Activated CD4-positive, alpha-beta T cell treated with anti-CD3 and anti-CD28 coated beads for 4 hours (primary cell): ENCODE data around the gene PHACTR1.

Experiments
- DNase-seq, 2 donors: peaks; one replicate each; pipeline ENCODE4 v3.0.0-alpha.2; 2020

PHACTR1 gene

DNA sequence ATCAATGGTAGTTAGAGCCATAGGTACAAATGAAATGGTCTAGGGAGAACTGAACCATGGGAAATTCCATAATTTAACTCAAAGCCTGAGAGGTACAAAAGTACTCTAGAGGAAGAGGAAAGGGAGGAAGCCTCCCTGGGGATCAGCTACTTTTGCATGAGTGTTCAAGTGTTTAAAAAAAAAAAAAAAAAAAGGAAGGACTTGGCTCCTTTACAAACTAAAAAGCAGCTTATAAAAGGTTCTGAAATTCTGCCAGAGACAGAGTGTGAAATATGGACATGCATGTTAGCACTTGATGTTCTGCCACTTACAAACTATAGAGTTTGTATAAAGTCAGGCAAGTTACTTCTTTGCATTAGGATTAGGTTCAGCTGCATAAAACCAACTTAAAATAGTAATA, 321.7 kb downstream of the PHACTR1 start:
- DNase-seq, result no peak

DNA sequence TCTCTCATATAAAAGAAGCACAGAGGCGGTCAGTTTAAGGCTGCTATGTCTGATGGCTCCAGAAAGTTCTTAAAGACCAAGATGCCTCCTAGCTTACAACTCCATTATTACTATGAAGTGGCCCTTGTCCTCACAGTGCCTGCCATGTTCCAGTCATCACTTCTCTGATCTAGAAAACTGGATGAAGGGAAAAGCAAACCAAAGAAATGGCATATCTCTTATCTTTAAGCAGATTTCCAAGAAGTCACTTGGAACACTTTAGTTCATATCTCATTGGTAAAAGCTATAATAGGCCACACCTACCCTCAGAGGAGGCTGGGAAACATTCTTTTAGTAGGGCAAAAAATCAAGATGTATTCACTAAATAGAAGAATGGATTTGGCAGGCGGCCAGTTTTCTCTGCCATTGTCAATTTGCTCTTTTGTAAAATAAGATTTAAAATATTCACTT, 322.2 kb downstream of the PHACTR1 start:
- no peak for DNase-seq

DNA sequence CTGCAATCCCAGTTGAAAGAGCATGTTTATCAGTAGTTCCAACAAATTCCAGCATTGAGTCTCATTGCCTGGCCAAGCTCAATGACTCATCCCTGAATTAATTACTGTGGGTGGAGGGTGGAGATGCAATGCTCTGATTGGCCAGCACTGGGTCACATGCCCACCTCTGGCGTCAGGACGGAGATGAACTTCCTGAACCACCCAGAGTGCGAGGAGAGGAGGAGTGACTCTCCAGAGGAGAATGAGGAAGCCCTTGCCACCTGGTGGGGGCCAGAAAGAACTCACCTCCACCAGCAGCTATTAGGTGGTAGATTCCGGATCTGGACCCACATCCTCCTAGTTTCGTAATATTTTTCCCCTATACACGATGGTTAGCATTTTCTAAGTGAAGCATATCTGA, 327.8 kb downstream of the PHACTR1 start:
- no peak for DNase-seq

DNA sequence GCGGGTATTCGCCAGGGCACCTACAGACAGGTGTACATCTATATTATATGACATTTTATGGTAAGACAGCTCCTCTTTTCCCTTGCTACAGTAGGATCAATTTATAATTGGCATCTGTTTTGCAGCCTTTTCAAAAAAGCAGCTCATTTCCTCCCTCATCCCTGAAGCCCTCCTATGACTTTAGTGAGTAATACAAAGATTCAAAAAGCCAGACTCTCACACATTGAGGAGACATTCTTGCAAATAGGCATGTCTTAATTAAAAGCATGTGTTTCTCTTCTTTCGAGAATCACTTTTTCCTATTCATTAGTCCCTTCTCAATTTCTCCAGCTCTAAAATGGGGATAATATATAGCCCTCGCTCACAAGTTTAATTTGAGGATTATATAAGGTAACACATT, 328.3 kb downstream of the PHACTR1 start:
- no peak for DNase-seq

GRCh38 chr6:13045676-13046075, 329.1 kb downstream of the PHACTR1 start:
- no peak for DNase-seq

DNA sequence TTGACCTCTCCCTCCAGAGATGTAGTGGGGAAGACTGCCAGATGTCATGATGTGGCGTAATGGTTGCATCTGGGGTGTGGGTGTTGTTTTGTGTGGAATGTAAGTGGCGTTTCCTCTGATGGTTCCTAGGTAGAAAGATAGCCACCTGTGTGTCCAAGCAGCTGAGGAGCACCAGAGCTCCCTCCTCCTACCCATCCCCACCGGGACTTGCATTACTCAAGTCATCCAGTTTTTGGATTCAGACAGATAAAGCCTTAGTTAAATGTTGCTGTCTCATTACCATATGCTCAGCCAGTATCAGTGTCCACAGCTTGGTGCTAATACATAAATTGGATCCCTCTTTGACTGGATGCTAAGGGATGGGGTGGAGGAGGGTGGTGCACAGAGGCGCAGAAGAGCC, 329.5 kb downstream of the PHACTR1 start:
- no peak for DNase-seq

- no peak for DNase-seq
Measured at GRCh38 chr6:13048113-13048512, 331.5 kb downstream of the PHACTR1 start.

DNA sequence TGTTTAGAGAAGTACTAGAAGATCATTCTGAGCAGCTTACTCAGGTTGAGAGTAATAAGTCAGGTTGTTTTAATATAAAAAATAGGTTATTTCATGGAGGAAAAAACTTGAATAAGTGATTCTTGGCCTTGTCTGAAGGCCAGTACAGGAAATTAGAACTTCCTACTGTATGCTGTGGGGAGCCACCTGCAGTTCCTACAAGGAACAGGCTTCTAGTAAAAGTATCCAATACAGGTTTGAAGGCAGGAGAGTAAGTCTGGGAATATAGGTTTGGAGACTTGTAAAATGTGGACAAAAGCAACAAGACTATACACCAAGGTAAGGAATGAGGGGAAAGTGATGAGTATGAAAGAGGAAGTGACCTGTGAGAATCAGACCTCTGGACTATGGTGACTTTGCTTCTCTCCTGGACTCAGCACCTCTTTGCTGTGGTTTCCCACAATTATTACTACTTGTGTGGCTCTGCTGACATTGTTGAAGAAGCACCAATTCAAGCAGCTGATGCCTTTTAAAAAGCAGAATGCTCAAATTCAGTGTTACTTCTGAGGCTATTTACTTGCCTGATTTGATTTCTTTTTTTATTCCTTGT, 333.2 kb downstream of the PHACTR1 start:
- no peak for DNase-seq

DNA sequence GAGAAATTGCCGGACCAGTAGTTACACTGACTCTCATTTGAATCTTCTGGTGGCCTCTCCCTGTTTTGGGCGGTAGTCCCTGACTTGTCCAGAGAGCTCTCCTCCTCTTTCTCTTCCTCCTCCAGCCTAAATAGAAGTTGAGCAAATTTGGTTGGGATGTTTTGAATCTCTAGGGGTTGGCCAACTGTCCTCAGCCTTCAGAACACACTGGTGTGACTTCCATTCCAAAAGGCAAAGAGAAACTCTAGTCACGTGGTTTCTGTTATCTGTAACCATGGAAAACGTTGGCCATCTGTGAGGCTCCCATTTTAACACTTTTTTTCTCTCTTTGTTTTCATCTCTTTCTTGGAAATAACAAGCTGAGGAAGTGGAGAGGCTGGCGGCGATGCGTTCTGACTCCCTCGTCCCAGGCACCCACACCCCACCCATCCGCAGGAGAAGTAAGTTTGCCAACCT, 336.5 kb downstream of the PHACTR1 start:
- DNase-seq, result no peak

DNA sequence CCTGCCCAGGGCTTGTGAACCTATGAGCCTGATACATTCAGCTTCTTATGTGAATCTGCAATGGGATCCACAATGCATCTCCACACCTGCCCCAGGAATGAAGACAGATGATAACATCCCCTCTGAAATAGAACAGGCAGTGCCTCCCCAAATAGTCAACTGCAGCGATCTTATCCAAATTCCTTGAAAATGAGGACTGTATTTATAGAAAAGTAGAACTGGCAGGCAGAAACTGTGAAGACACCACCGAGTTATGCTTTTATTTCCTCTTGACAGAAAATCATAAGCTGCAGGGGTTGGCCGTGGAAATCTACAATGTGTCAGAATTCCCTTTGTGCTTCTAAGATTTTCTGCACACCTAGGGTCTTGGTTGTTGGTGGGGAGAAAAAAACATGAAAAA, 341.5 kb downstream of the PHACTR1 start:
- DNase-seq, result no peak

- DNase-seq, result no peak
Measured at GRCh38 chr6:13059026-13059425, 342.5 kb downstream of the PHACTR1 start.

GRCh38 chr6:13063300-13063918, 346.8 kb downstream of the PHACTR1 start:
- DNase-seq, result no peak

GRCh38 chr6:13065581-13065980, 349.0 kb downstream of the PHACTR1 start:
- DNase-seq, result no peak

- DNase-seq, result no peak
Measured at GRCh38 chr6:13066050-13066449, 349.5 kb downstream of the PHACTR1 start.

DNA sequence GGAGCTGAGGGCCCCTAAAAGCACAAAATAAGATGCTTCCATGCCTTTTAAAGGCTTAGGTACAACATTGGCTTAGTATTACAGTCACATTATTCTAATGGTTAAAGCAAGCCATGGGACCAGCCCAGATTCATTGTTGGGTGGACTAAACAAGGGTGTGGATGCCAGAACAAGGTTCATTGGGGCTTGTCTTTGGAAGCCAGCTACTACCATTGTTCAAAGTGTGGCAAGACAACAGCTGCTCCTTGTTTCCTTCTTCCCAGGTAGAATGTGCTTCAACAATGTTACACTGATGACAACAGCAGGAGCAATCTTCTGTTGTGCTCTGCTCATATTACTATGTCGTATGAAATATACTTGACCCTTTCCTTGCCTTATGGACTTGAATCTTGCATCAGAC, 350.3 kb downstream of the PHACTR1 start:
- DNase-seq, result no peak

GRCh38 chr6:13068586-13069210, 352.1 kb downstream of the PHACTR1 start:
- DNase-seq, result no peak

DNA sequence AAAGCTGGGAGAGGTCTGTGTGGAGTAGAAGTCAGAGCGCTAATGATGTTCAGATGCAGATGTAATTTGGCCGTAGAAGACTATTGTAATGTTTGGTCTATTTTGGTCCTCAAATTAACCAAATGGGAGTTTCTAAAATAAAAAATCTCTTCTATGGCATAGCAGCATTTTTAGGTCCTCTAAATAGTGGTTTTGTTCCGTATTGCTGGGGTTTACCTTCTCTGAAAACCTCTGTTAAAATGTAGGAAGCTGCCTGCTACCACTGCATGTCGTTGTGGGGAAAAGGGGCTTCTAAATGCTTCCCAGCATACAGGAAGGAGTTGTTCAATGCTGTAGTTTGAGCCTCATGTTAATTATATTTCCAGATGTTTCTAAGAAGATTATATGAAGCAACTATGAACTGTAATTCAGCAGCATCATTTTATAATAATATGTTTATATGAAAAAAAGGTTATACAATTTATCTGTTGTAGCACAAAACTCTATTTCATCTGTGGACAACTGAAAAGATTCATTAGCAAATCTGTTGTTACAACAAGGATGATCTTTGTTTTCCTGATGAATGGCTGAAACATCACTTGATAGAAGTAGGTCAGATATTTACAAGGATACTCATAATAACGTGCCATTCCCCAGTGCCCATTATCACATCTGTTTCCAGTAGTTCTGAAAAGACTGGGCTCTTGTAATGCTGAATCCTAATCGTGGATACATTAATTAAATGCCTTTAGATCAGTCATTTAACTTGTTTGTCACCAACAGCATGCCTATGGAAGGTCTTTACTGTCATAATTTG, 355.2 kb downstream of the PHACTR1 start:
- DNase-seq, result no peak

- DNase-seq, result no peak
Measured at GRCh38 chr6:13072686-13073347, 356.2 kb downstream of the PHACTR1 start.

GRCh38 chr6:13074415-13075140, 358.0 kb downstream of the PHACTR1 start:
- DNase-seq, result no peak

DNA sequence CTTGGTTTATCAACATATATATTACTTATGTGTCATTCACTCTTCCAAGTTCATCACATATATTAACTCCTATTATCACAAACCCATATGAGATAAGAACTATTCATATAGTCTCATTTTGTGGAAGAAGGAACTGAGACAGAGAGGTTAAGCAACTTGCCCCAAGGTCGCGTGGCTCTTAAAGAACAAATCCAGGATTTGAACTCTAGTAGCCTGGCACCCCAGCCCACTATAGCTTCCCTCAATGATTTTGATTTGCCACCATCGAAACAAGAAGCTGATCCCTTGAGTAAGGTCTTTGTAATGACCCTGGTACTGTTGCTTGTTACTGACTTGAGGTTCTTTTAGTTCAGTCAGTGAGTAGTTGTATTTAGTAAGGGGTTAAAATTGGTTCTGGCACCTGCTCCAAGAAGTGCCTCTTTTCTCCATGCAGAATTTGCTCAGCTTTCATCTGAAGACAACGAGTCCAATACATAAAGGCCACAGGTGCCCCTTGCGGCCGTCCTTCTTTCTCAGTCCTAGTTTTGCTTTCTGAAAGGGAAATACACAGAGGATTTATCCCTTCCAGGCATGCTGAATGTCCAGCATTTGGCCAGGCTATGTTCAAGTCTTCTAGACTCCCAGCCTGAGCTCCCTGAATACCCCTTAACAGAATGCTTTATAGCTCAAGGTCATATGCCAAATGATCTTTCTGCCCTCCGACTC, 358.7 kb downstream of the PHACTR1 start:
- no peak for DNase-seq

GRCh38 chr6:13076575-13076974, 360.0 kb downstream of the PHACTR1 start:
- DNase-seq, result no peak

- DNase-seq, result no peak
Measured at GRCh38 chr6:13077117-13077516, 360.6 kb downstream of the PHACTR1 start.
